Thyroid gland (tissue), 4 donors: ENCODE measurements around the gene LAMTOR4. TPM values are rescaled to one million over a fixed set of nuclear protein-coding genes. Genes with fewer than 3 reads are reported as not detected.

Experiments
- DNase-seq, 2 donors: peaks; one replicate each; pipeline ENCODE4 v3.0.0-alpha.2; 2019
- H3K27ac ChIP-seq, 3 donors: fragments of 200-600 bp; sonication (generic); 1 replicate in 2 of 3; 2 replicates in 1 of 3; pipeline ENCODE4 v1.5.1; 2016 to 2019; ENCODE audit warnings: mild to moderate bottlenecking in 1 of 3, moderate library complexity in 1 of 3
- H3K27me3 ChIP-seq: fragments of 200-600 bp; sonication (generic); one replicate; pipeline ENCODE4 v1.5.1; 2019
- H3K36me3 ChIP-seq, 2 donors: fragments of 200-600 bp; sonication (generic); one replicate each; pipeline ENCODE4 v1.5.1; 2016 to 2019
- H3K4me1 ChIP-seq, 2 donors: fragments of 200-600 bp; sonication (generic); one replicate each; pipeline ENCODE4 v1.5.1; 2017 to 2019
- H3K4me3 ChIP-seq, 3 donors: fragments of 200-600 bp; sonication (generic); replicated peaks in 1 of 3; 1 replicate in 2 of 3; 2 replicates in 1 of 3; pipeline ENCODE4 v1.5.1; 2016; ENCODE audit warnings: mild to moderate bottlenecking in 1 of 3
- H3K9me3 ChIP-seq: fragments of 200-600 bp; sonication (generic); one replicate; pipeline ENCODE4 v1.5.1; 2017
- POLR2A ChIP-seq, 2 donors: fragments of 450-650 bp; IDR thresholded peaks; one replicate each; pipeline ENCODE4 v1.6.1; 2017; ENCODE audit warnings: antibody characterized with exemption in 2 of 2, mild to moderate bottlenecking in 2 of 2, moderate library complexity in 1 of 2
- WGBS, 2 donors: methylation state at CpG; one replicate each; pipeline ENCODE4 v1.1.5; 2017; 5-methylcytosine and 5-hydroxymethylcytosine counted together
- intact Hi-C: fragments of 100-400 bp; cut with DNase I; formaldehyde crosslinking; loops from one replicate; pipeline ENCODE4 v1.15.1; 2023
- total RNA-seq, 4 donors: library from RNA; depleted of rRNA; stranded (reverse); fragments of >200 nt; gene quantifications; one replicate each; pipeline ENCODE4 v1.2.3, GENCODE V29; 2016
- TF ChIP-seq, protein P1 (sequence below), 6 experiments: fragments of 200-600 bp in 3 of 6; fragments of 450-650 bp in 3 of 6; sonication (generic) in 3 of 6; IDR thresholded peaks; one replicate each; pipeline ENCODE4 v1.5.1; 2016 to 2019; ENCODE audit warnings: antibody characterized with exemption in 6 of 6, mild to moderate bottlenecking in 2 of 6, inconsistent platforms in 1 of 6, moderate library complexity in 1 of 6

The LAMTOR4 gene
- 100 to 1,000 TPM in 3 of 4 donors, 10 to 100 TPM in 1; 69.7 to 264 (median 204) TPM for total RNA-seq

DNA sequence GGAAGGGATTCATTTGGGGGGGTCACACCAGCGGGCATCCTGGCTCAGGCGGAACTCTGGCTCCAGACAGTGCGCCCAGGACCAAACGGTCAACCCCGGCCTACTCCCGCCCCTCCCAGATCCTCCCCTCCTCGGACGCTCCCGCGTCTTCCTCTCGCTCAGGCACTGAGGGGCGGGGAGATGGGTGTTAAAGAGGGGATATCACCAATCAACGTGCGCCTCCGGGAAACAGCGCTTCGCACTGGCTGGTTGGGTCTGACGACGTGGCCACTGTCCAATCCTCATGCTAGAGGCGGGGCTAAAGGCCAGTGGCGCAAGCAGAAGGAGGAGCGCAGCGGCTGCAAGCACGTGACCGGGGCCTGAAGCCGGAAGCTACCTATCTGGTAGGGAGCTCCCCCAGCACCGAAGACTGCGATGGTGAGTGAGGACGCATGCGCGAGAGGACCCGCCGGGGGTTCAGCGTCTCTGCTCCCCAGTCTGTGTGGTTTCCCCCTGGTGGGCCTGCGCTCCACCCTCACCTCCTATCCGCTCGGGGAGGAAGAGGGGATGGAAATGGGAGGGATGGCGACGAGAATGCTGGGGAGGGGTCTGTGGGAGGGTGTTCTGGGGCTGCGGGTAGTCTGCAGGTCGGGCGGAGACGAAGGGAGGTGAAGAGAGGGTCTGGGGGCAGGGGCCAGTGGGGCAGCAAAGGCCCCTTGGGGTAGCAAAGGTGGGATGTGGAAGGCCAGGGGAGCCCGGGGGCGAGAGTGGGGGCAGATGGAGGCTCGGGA, at the start of gene LAMTOR4:
Gene LAMTOR4, plus strand, starts transcription at position 360 of the 770 bp plus-strand sequence. Its CDS starts 55 bp downstream, at position 415.
- Histone ChIP-seq H3K27ac (peak within 1 kb of the TSS; percentile 21 to 88 (median 74)), H3K4me3 (peak within 1 kb of the TSS; percentile 45 to 92 (median 54)), H3K27me3 (no peaks in the 10 kb centered on the region), H3K9me3 (no peaks in the 10 kb centered on the region), H3K4me1 (peaks cover 0 to 7% of the 10 kb centered on the region in 2 donors), H3K36me3 (no peaks in the 10 kb centered on the region)
- TF ChIP-seq POLR2A (IDR thresholded peaks at IDR 0.05), result peak in 1 of 2 donors; percentile 84
- TF ChIP-seq, protein P1, sequence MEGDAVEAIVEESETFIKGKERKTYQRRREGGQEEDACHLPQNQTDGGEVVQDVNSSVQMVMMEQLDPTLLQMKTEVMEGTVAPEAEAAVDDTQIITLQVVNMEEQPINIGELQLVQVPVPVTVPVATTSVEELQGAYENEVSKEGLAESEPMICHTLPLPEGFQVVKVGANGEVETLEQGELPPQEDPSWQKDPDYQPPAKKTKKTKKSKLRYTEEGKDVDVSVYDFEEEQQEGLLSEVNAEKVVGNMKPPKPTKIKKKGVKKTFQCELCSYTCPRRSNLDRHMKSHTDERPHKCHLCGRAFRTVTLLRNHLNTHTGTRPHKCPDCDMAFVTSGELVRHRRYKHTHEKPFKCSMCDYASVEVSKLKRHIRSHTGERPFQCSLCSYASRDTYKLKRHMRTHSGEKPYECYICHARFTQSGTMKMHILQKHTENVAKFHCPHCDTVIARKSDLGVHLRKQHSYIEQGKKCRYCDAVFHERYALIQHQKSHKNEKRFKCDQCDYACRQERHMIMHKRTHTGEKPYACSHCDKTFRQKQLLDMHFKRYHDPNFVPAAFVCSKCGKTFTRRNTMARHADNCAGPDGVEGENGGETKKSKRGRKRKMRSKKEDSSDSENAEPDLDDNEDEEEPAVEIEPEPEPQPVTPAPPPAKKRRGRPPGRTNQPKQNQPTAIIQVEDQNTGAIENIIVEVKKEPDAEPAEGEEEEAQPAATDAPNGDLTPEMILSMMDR (IDR thresholded peaks at IDR 0.05), result no peak
- WGBS, 2 donors, result 0 to 1% methylated on average over 32 to 34 of the region's 46 CpGs
- DNase-seq, result peak; percentile 99
- intact Hi-C loops, result no loop called here

DNA sequence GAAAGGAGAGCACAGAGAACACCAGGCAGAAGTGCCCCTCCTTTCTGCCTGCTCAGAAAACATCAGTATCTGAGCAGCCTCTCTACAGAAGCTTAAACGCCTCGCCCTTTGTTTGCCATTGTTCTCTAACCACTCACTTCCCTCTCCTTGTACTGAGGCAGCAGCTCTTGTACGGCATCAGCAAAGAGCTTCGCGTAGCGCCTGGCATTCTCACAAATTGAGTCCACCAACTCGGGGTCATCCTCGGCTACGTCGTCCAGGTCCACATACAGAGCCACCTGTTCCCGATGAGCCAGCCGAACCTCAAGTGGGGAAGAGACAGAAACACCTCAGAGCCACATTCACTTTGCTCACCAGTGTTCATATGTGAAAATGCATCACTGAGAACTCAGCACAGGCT, 49.3 kb upstream of the LAMTOR4 start:
- intact Hi-C loops, result loop anchor here (5.0 kb wide), 1 partner anchor 52 kb away; the partner anchor contains the start of gene ZSCAN21
- no peak for DNase-seq
- Histone ChIP-seq H3K9me3 (no peaks in the 10 kb centered on the region), H3K36me3 (peaks cover 48 to 52% of the 10 kb centered on the region in 2 donors), H3K4me3 (peak overlapping the region in 1 of 3 donors; percentile 78), H3K4me1 (peaks cover 11 to 17% of the 10 kb centered on the region in 2 donors), H3K27ac (no peak overlapping the region), H3K27me3 (no peaks in the 10 kb centered on the region)
- no peak for TF ChIP-seq POLR2A (IDR thresholded peaks at IDR 0.05)
- TF ChIP-seq, protein P1 (IDR thresholded peaks at IDR 0.05), result no peak
- WGBS, 2 donors, result 62 to 65% methylated on average over 12 of the region's 12 CpGs

DNA sequence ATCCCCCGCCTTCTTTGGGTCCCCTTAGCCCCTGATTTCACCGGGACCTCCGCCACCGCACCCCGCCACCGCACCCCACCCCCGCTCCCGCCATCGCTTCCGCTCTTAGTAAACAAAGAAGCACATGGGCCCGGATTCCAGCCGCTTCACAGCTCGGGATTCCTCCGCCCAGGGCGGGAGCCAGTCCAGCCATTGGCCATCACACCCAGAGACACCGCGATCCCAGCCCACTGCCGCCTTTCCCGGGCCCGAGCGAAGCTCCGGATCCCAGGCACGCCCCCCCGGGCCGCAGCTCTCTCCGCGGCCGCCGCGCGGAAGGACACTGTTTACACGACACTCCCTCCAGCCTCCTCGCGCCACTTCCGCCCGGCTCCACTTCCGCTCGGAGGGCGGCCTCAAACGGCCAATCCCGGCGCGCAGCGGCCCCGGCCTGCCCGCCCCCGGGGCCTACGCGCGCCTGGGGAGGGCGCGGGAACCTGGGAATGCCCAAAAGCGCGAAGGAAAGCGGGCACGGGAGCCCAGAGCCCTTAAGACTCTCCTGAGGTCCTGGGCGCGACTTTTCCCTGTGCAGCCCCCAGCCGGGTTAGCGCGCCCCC, 48.2 kb upstream of the LAMTOR4 start:
- Histone ChIP-seq H3K4me1 (peaks cover 11 to 17% of the 10 kb centered on the region in 2 donors), H3K36me3 (peaks cover 39 to 45% of the 10 kb centered on the region in 2 donors), H3K27me3 (no peaks in the 10 kb centered on the region), H3K9me3 (no peaks in the 10 kb centered on the region), H3K4me3 (peak overlapping the region; percentile 2 to 81 (median 78)), H3K27ac (peak overlapping the region; percentile 39 to 95 (median 57))
- DNase-seq, result peak; percentile 94
- 0 to 1% methylated on average over 38 to 50 of the region's 61 CpGs for WGBS, 2 donors
- TF ChIP-seq, protein P1 (IDR thresholded peaks at IDR 0.05), result peak in 1 of 6 experiments; percentile 15
- peak in 1 of 2 donors; percentile 36 for TF ChIP-seq POLR2A (IDR thresholded peaks at IDR 0.05)
- intact Hi-C loops, result no loop called here

DNA sequence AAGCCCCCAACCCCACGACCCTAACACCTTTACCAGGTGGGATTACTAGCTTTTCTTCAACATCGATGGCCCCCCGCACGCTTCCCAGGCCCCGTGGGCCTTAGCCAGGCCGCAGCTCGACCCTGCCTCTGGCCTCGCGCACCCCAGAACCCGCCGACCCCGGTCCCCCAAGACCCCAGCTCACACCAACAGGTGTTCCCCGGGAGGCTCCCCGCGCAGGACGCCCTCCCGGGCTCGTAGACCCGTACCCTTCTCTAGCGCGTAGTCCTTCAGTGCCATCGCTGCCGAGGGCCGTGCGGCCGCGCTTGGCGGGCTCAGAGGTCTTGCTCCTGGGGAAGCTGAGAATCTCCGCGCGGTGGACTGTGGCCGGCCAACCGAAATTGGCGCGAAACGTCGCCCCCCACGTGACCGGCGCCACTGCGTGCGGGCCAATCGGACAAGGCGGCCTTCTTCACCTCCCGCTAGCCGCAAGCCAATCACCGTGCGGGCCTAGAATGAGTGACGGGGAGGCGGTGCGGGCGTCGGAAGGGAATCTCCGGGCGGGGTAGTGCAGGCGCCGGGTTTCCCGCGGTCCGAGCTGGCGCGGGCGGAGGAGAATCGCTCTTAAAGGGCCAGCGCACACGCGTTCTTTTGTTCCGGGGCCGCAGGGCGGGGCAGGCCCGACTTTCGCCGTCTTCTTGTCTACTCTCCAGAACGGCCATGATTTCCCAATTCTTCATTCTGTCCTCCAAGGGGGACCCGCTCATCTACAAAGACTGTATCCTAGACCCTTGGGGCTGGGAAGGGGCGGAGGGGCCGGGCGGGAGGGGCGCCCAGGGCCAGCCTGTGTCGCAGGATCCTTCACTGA, 47.5 kb upstream of the LAMTOR4 start, which contains the start of the genes AP4M1 and MCM7:
Gene AP4M1, plus strand, starts transcription at position 628 of the 847 bp plus-strand sequence. Its CDS starts 72 bp downstream, at position 700.
Gene MCM7, minus strand, starts transcription at position 382 of the 847 bp plus-strand sequence. Its CDS starts 103 bp downstream, at position 279.
- Histone ChIP-seq H3K27me3 (no peaks in the 10 kb centered on the region), H3K36me3 (peaks cover 32 to 45% of the 10 kb centered on the region in 2 donors), H3K27ac (peak within 1 kb of the TSS; percentile 90 to 95 (median 94)), H3K4me3 (peak within 1 kb of the TSS; percentile 50 to 81 (median 78)), H3K9me3 (no peaks in the 10 kb centered on the region), H3K4me1 (peaks cover 11 to 17% of the 10 kb centered on the region in 2 donors)
- DNase-seq, result peak; percentile 99
- TF ChIP-seq POLR2A (IDR thresholded peaks at IDR 0.05), result peak in 1 of 2 donors; percentile 38
- TF ChIP-seq, protein P1 (IDR thresholded peaks at IDR 0.05), result no peak
- intact Hi-C loops, result no loop called here
- 0 to 2% methylated on average over 20 to 27 of the region's 80 CpGs for WGBS, 2 donors
